Measurements from ENCODE around the gene ZBTB49.

- no peak for TF ChIP-seq POLR2A (IDR thresholded peaks at IDR 0.05)
- TF ChIP-seq CTCF (IDR thresholded peaks at IDR 0.05), result no peak
Measured at GRCh38 chr4:4268776-4269175, 21.3 kb upstream of the ZBTB49 start.

Data from gastroesophageal sphincter (tissue), 3 donors.